HG03025 (cell line): ENCODE data around the gene CXCR6.
A peak's percentile ranks its signal among the peaks of the same experiment; 100 is the strongest.

ENCODE experiments used
- ATAC-seq: cut with Tn5 transposase; IDR thresholded peaks from one replicate; pipeline ENCODE4 v1.9.1; 2021; ENCODE audit warnings: mild to moderate bottlenecking, moderate library complexity; ENCODE audit not compliant: unreplicated experiment, low FRiP score

Gene CXCR6

DNA sequence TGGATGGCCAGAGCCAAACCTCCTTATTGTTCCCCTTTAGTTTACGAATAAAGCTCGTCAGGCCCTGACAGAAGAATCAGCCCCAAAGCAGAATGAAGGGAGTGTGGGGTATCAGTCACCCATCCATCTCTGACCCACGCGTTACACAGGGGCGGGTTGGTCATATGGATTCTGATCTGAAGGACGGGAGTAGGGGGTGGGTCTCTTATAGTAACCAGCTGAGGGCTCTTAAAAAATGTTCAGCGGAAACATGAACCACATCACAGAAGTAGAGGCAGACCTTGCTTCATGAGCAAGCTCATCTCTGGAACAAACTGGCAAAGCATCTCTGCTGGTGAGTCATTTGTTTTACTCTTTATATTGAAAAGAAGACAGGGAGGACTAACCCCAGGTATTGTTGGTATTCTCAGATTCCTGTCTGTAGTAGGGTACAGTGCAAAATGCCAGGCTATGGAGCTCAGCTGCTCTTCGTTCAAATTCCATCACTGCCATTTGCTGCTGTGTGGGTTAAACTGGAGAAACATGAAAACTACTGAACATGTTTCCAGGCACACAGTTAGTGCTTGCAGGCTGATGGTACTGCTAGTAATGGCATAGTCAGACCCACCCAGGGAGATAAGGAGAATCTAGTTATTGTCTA lies at the start of gene CXCR6:
Gene CXCR6, plus strand, starts transcription at position 258 of the 640 bp plus-strand sequence. CDS start 3,018 bp downstream, outside the sequence.
- no peak for ATAC-seq

DNA sequence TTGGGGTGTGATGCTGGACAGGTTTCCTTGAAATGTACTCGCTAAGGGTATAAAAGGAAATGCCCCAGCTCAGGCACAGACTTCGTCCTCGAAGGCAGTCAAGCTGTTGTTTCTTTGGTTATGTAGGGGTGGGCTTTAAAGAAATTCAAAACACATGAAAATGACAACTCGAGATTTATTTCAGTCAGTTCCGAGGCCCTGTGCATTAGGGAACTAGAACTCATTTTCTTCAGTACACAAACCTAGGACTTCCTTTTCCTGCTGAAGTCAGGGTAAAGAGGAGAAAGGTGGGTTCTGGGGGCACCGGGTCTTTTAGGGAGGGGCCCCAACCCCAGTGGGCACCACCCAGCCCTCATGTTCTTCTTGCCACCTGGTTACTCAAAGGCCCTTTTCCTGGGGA lies 49.2 kb upstream of the CXCR6 start:
- ATAC-seq = no peak

DNA sequence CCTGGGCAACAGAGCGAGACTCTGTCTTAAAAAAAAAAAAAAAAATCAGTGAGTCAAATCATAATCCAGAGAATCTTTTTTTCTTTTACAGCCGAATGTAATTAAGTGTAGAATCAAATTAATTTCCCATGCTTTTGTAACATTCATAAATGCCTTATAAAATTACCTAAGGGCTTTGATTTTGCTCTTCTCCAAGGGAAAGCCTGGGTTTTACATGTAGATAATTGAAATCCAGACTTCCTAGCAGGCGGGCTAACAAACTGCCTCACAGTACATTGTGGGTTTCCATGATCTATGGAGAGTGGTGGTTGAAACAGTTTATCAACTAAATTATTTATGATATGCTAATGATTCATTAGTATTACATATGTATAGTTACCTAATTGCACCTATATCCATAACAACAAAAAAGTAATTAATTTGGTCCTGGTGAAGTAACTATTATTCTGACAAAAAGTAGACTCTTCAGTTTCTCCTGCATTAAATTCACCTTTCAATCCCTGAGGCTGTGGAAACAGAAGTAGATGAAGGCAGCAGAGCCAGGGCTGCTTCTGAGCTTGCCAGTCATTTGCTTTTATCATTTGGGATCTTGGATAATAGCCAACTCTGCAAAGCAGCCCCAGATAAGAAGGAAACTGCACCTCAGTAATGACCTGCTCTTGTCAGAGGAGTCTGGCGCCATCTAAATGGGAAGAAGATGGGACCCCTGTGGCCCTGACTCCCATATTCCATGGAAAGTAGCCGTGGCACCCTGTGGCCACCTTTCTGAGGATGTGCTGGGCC lies 47.4 kb upstream of the CXCR6 start:
- ATAC-seq = no peak

DNA sequence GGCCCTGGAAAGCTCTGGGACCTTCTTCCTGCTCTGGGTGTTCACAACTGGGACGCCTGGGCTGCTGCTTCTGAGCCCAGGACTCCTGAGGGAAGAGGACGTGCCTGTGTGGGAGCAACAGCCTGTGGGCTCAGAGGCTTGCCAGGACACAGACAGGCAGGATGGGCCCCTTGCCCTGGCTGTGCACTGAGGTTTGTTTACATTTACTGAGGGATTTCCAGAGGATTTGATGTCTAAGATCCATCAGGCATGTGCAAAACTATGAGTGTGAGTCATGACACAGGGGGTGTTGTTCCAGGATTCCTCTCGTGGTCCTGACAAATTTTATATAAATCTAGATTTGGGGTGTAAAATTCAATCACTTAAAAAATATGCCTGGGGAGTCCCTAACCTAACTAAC lies 46.3 kb upstream of the CXCR6 start:
- ATAC-seq = no peak

DNA sequence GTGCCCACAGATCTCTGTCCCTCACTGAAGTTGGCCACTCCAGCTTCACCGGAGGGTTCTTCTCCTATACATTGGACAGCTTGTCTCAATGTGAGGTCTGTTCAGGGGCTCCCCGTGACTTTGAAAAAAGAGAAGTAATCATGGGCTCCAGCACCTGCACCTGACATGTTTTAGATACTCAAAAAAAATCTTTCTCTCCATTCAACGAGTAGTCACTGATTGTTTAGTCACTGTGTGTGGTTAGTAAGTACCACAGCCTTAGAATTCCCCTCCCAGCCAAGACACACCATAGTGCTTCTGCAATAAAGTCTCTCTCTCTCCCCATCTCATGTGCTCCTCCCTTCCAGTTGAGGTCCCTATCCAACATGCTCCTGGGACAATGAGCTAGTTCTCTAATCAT lies 38.3 kb upstream of the CXCR6 start:
- no peak for ATAC-seq

DNA sequence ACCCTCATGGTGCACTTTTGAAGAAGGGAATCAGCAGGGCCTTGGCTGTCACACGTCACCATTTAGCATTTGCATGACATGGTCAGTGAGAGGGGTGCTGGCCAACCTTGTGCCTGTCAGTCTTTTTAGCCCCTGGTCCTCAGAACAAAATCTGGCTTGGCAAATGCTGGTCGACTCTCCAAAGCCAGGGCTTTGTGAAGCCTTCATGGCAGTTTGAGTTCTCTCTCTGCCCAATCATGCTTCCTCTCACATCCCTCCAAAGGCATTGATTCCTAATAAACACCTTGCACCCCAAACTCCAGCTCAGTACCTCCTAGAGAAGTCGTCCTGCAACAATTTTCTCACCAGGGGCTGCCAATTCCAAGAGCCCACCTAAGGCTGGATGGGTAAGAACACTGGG lies 37.5 kb upstream of the CXCR6 start:
- ATAC-seq = no peak

DNA sequence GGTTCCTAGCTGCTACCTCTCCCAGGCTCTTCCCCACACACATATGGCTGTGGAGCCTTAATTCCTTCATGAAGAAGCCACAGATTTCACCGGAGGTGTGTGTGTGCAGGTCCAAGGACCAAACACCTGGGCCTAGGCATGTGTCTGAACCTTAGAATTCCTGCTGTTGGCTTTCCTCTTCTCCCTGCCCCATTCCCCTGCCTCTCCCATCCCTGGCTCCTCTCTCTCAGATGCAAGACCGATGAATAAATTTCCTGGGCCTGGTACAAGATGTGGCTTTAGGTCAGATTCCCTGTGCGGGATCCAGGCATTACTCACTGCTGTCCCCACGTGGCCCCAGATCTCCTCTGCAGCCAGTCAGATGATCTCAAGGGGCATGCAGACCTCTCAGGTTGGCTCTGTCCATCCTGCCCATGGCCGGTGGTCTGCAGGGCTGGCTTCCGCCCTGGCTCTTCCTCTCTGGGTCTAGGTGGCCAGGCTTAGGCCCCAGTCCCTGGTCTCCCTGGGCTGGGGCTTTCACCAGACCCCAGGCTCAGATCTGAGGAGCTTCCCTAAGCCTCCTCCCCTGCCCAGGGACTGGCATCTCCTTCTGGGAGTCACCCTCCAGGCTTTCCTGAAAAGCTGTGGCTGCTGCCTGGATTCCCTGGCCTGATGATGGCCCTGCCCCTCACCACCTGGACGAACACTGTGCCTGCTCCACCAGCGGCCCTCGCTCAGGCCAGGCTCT lies 36.4 kb upstream of the CXCR6 start:
- ATAC-seq = no peak

DNA sequence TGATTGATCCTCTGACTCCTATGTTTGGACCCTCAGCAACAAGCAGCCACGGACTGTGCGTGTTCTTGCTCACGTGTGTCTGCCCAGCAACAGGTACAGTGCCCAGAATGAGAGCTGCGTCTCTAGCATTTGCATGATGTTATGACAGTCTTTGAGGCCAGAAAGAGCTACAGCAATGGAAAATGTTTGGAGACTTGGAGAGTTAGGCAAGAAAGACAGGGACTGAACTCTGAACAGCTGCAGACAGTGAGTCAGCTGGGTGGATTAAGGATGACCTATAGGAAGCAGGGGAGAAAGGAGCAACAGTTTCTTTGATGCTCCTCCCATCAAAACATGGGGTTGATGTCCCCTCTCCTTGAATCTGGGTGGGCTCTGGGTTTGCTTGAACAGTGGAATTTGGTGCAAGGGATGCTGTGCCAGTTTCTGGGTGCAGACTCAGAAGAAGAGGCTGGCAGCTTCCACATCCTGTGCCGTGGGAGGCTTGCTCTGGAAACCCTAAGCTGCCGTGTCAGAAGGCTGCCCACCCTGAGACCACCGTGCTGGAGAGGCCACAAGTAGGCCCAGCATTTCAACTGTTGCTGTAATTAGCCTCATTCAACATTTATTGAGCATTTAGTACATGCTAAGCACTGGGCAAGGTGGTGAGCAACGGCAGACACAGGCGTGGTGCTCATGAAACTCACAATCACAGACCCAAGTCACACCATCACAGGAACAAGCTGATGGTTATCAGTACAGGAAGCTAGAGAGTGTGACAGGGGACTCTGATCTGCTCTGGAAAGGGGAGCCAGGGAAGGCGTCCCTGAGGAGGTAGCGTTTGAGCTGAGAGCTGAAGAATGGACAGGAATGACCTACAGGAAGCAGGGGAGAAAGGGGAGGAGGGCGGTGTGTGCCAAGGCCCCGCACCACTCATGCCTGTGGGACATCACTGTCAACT lies 35.2 kb upstream of the CXCR6 start:
- no peak for ATAC-seq

DNA sequence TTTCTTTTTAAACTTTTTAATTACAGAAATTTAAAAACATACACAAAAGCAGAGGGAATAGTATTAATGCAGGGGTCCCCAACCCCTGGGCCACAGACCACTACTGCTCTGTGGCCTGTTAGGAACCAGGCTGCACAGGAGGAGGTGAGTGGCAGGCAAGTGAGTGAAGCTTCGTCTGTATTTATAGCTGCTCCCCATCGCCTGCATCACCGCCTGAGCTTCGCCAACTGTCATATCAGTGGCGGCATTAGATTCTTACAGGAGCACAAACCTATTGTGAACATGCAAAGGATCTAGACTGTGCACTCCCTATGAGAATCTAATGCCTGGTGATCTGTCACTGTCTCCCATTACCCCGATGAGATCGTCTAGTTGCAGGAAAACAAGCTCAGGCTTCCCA lies 34.5 kb upstream of the CXCR6 start:
- no peak for ATAC-seq

DNA sequence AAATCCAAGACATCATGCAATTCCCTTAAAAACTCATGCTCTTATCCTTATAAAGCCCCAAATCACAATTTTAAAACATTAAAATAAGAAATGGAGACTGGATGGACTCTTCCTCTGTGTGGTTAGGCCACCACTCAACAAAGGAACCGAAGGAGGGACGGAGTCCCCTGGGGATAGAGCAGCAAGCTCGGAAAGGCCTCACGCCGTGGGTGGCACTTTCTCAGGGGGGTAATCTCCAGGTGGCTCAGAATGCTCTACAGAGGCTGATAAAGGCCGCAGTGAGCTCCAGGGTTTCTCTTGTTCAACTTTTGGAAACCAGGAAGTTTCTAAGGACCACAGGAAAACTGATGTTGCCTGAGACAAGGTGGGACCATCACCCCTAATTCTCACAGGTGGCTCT lies 33.7 kb upstream of the CXCR6 start:
- ATAC-seq = no peak

DNA sequence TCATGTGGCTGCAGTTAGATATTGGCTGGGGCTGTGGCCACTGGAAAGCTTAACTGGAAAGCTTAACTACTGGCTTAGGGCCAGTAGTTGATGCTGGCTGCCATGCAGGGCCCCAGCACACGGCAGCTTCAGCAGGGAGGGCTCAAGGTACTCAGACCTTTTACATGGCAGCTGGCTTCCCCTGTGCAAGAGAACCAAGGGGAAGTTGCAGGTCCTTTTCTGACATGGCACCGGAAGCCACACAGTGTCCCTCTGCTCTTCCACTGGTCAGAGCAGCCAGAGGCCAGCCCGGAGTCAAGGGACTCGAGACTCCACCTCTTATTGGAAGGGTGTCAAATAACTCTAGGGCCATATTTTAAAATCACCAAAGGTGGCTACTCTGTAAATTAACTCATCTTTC lies 32.4 kb upstream of the CXCR6 start:
- no peak for ATAC-seq

DNA sequence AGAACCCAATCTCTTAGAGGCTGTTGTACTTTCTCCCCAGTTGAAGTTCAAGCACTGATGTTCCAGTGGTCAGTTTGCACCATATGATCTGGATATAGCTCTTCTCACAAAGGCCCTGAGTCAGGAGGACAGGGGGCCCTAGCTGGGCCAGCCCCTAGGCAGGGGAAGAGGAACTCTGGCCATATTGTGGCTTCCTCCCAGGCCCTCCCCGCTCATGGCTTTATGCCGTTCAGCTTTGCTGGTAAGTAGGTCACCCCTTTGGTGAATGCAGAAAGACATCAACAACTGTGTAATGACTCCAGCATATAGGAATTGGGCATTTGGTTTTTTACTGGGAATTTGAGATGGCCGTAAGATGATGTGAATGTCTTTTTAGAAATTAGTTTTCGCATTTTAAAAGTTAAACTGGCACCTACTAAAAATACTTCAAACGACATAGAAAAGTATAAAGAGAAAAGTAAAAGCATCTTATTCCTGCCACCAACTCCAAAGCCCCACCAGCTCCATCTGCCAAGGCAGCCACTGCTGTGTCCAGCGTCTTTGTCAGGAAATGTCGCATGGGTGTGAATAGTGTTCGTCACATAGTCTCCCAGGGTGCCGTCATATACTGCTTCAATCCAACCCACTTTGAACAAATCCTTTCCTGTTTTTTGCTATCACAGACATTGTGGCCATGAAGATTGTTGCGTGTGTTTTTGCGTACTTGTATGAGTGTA lies 31.6 kb upstream of the CXCR6 start:
- no peak for ATAC-seq

DNA sequence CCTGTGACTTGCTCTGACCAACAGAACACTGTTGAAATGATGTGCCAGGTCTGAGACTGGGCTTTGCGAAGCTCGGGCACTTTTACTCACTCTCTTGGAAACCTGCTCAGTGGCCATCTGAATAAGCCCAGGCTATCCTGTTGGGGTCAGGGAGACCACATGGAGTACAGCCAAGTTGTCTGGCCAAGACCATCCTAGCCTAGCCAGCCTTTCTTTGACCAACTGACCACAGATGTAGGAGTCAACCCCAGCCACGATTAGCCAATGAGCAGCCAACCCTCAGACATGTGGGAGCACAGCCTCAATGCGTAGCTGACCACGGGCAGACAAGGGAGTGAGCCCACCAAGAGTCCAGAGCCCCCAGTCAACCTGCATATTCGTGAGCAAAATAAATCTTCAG lies 30.8 kb upstream of the CXCR6 start:
- no peak for ATAC-seq

DNA sequence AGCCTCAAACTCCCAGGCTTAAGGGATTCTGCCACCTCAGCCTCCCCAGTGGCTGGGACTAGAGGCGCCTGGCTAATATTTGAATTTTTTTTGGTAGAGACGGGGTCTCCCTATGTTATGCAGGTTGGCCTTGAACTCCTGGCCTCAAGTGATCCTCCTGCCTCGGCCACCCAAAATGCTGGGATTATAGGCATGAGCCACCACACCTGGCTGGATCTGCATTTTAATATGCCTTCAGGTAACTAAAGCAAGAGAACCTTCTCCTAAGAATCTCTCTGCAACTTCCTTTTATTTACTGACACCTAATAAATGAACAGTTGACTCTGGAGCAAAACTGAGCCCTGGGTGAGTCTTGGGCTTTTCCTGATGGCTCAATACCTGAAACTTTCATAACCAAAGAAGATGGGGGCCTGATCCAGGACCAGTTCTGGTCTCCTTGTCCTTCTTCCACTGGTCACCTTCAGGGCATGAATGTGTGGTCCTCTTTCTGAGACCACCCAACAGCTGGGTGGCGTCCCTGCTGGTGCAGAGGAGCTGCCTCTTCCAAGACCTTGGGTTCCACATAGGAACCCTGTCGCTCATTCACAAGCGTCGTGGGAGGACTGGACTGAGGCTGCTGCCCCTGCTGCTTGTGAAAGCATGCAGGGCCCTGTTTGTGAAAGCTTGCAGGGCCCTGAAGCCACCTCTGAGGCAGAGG lies 28.8 kb upstream of the CXCR6 start:
- no peak for ATAC-seq

DNA sequence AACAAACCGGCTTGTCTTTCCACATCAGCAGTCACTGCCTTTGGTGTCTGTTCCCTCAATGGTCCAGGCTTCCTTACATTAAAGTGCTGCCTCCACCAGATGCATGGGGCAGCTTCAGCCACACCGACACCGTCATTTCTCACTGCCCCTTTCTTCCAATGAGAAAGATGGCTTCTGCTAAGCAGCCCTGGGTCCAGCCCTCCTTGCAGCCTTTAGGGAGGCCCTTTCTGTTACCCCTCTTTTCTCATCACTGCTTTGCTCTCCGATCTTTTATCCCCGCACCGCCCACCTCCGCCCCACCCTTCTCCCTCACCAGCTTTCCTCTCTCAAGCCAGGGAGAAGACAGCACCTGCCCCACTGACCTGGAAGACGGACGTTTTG lies 28.2 kb upstream of the CXCR6 start:
- ATAC-seq = no peak

DNA sequence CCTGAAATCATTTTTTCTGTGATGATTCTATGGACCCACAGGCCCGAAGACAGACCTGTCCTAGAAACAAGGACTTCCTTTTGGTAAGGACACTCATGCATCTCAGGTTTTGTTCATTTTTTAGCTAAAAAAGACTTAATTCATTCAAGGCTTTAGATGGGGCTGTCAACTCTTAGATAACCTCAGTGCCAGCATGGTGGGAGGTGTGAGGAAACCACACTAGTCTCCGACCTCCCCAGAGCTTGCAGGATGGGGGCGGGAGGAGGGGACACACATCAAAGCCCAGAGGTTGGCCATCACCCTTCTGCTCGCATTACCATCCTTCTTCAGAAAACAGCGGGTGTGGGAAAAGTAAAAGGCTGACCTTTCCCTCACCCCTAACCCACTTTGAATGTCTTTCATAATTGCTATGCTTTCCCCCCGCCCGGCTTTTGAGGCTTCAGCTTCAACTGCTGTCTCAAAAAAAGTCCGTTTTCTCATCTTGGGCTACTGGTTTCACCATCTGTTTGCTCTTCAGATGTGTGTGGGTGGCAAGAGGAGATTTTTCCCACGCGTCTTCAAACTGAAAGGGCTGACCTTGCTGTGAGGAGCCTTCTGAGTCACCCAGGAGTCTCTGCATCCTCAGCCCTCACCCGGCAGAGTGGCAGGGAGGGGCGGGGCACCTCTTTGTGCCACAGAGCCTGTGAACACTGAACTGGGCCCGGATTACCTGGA lies 27.6 kb upstream of the CXCR6 start:
- ATAC-seq = peak; percentile 71

DNA sequence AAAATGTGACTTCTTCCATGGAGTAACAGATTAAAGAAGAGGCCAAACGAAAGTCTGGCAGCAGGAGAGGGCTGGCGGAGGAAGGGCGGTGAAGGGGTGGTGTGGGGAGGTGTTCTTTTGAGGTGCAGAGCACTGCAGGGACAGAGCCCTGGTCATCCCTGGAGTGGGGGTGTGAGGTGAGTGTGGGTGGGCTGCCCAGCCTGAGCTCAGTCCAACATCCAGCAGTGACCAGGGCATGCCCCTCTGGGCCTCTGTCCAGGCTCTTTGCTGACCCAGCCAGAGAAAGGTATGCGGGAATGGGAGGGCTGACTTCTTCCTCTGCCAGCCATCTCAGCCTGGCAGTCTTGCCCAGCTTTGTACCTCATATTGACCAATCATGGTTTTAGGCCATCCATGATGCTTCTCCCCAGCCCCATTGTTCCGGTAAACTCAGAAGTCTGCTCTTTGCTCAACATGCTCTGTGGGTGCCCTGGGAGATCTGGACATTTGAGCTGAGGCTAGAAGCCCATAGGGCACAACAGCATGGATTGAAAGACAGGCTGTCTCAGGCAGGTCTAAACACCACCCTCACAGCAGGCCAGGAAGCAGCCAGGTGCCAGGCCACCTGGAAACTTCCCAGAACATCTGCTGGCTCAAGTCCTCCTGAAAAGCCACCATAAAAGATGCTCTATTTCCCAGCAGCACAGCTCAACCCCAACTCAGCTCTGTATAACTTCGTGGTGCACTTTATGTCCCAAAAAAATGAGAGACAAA lies 25.9 kb upstream of the CXCR6 start:
- ATAC-seq = no peak
